Epithelial cell of prostate (primary cell): ENCODE data around the gene TBC1D22B.
"Not testable (repeated sequence)": the region's sequence is repeated elsewhere in the genome, so short reads cannot be mapped to it uniquely, and the experiment has no call there.

ENCODE experiments used
- DNase-seq: peaks from one replicate; pipeline ENCODE4 v3.0.0-alpha.2; 2011; ENCODE audit warnings: low read depth, low spot score
- H3K27ac ChIP-seq: fragments of 450-650 bp; 2 replicates; pipeline ENCODE4 v1.5.1; 2017; ENCODE audit warnings: mild to moderate bottlenecking

Gene TBC1D22B

GRCh38 chr6:37297637-37298036 is 40.1 kb downstream of the TBC1D22B start:
- not testable (repeated sequence) for DNase-seq, H3K27ac ChIP-seq

DNA sequence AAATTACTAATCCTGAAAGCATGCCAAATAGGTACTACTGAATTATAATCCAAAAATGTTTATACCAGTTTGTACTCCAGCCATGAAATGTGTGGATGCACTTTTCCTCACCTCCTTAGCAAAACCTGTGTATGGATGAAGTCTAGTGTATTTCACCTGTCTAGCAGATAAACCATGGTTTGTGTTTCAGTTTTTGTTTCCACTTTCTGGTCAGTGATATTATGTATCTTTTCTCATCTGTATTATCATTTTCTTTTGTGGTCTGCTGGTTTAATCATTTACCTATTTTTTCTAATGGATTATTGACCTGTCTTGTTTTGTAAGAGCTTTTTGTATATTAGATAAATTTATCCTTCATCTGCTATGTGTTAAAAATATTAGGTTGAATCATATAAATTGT is 41.4 kb downstream of the TBC1D22B start:
- no peak for DNase-seq
- H3K27ac ChIP-seq: no peak overlapping the region

DNA sequence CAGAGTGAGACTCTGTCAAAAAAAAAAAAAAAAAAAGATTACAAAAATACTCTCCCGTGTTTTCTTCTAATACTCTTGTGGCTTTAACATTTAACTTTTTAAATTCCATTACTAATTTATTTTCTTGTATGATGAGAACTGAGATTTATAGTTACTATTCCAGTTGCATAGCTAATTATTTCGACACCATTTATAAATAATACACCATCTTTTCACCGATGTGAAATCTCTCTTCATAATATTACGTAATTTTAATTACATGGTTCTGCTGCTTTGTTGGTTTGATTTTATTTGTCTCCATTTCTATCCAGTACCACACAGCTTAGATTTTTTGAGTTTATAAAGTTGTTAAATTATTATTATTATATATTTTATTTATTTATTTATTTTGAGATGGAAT is 42.4 kb downstream of the TBC1D22B start:
- no peak for DNase-seq
- no peak overlapping the region for H3K27ac ChIP-seq

DNA sequence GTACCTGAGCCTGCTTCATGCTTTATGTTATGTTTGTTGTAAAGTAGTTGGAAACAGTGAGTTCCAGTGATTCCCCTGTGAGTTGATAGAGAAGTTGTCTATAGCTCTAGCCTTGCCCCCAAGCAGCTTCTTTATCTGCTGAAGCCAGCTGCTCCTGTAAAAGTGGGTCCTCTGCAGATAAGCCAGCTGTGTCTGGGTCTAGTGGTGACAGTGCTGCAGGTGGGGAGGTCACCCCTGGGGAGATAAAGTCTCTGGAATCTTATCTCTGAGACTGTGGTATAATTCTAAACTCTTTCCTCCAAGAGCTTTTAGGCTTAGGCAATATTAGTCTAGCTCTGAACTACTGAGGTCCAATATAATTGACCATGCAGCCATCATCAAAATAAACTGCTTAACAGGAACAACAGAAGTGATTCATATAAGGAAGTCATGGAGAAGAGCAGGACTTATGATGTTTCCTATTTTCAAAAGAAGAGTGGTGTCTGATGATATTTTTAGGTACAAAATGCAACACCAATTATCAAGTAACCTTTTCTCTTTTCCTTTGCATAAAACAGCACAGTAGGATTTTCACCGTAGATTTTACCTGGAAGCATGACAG is 44.6 kb downstream of the TBC1D22B start:
- DNase-seq: no peak
- no peak overlapping the region for H3K27ac ChIP-seq

DNA sequence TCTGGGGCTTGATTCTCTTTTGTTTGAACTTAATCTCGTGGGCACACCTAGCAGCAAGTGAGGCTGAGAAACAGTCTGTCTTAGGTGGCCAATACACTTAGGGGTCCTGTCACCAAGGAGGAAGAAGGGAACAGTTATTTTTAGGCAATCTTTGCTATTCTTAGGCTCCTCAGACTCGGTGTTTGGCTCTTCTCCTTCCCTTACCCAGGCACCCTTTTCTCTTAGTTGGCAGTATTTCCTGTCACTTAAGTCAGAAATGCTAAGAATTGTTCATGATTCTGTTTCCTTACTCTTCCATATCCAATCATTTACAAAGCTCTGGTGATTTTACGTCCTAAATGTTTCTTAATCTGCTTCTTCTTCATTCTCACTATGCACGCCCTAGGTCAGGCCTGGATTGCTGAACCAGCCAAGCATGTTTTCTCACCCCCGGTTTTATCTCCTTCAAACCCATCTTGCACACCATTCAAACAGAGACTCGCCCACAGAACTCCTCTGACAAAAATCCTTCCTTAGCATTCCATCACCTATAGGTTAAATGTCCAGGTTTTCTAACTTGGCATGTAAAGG is 45.6 kb downstream of the TBC1D22B start:
- no peak overlapping the region for H3K27ac ChIP-seq
- no peak for DNase-seq

DNA sequence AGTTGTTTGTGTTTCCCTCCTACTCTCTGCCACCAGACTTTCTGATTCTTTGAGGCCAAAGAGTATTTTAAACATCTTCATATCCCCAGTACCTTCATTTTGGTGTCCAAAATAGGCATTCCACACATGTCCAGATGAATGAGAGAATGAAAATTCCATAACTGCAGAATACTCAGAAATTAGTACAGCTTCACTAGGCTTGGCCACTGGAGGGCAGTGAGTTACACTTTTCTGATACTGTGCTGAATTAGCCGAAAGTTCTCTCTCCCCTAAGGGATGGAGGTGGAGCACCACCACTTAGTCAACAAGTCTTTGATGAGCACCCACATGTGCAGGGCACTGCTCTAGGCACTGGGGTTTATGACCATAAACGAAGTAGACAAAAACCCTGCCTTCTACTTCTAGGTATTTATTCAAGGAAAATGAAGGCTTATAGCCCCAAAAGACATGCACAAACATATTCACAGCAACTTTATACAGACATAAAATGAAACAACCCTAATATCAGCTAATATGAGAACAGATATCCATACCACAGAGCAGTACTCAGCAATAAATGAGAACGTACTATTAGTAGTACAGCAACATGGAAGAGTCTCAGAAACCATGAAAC is 46.4 kb downstream of the TBC1D22B start:
- DNase-seq: no peak
- no peak overlapping the region for H3K27ac ChIP-seq

GRCh38 chr6:37304766-37305165 is 47.2 kb downstream of the TBC1D22B start:
- no peak overlapping the region for H3K27ac ChIP-seq
- DNase-seq: no peak

DNA sequence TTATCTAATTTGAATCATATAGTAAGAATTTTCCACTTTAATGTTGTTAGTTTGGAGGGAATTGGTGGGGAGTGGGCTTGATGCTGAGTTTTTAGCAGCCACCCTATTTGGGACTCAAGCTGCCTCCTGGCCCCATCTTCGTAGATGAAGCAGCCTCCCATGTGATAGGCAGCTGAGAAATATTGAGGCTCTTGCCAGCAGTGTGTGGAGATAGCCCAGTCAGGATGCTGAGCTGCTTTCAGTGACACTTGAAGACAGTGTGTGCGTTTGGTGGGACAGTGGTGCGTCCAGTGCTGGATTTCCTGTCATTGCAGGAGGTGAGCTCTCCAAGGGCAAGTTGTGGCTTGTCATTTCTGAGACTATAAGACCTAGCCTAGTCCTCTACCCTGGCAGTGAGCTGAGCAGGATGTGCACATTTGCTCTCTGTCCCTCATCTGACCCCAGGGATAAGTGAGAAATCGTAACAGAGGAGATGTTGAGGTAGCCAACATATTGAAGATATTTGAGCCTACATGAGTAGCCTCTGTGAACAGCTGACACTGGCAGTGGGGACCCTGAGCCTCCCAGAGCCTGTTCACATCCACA is 48.4 kb downstream of the TBC1D22B start:
- H3K27ac ChIP-seq: peak overlapping the region; percentile 4
- no peak for DNase-seq

- H3K27ac ChIP-seq: no peak overlapping the region
- no peak for DNase-seq
These were observed 49.2 kb downstream of the TBC1D22B start for GRCh38 chr6:37306624-37307222.

- DNase-seq, H3K27ac ChIP-seq: not testable (repeated sequence)
These were observed 49.9 kb downstream of the TBC1D22B start for GRCh38 chr6:37307484-37307883.

- no peak overlapping the region for H3K27ac ChIP-seq
- no peak for DNase-seq
These were observed 50.7 kb downstream of the TBC1D22B start for GRCh38 chr6:37308069-37308815.

DNA sequence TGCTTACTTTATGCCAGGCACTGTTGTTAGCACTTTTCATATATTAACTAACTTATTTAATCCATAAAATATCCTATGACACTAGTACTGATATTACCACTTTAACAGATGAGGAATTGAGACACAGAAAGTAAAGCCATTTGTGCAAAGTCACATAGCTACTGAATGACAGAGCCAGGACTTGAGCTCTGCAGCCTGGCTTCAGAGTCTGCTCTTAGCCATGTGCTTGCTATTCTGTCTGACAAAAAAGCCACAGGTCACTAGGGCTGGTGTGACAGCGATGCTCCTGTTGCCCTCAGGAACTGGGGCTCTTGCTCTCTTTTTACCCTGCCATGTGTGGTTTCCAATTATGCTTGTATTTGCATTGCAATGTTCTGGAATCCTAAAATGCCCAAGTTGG is 51.5 kb downstream of the TBC1D22B start:
- H3K27ac ChIP-seq: no peak overlapping the region
- DNase-seq: no peak

DNA sequence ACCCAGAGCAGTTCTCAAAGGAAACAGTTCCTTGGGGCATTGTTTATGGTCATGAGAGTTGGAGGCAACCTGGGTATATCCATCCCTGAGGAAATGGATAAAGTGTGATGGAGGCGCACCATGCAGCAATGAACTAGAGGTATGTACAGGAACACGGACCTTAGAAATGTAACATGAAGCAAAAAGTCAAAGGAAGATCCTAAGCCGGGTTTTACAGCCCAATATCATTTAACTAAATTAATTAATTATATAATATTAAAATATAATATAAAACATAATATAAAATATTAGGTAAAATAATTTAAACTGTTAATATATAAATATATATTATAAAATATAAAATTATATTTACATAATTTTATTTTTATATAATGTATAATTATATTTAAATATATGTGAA is 52.1 kb downstream of the TBC1D22B start:
- no peak overlapping the region for H3K27ac ChIP-seq
- DNase-seq: no peak

DNA sequence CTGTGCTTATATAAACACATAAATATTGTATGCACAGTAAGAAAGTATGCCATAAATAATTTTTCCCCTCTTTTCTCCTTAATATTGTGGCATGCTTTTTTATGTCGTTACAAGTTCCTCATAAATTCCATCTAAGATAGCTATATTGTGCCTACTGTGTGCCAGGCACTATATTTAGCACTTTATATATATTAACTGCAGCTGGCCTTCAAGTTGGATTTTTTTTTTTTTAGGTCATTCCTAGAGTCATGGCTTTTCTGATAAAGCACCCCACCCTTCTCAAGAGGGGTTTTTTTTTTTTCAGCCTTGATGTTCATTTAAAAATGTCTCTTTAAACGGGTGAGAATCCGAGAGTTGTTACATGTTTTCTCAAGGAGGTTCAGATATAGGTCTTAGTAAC is 53.4 kb downstream of the TBC1D22B start:
- no peak for DNase-seq
- no peak overlapping the region for H3K27ac ChIP-seq

- no peak overlapping the region for H3K27ac ChIP-seq
- no peak for DNase-seq
These were observed 54.3 kb downstream of the TBC1D22B start for GRCh38 chr6:37311741-37312473.

GRCh38 chr6:37313723-37314486 is 56.3 kb downstream of the TBC1D22B start:
- DNase-seq: no peak
- no peak overlapping the region for H3K27ac ChIP-seq

- no peak overlapping the region for H3K27ac ChIP-seq
- DNase-seq: no peak
These were observed 57.0 kb downstream of the TBC1D22B start for GRCh38 chr6:37314487-37315156.

DNA sequence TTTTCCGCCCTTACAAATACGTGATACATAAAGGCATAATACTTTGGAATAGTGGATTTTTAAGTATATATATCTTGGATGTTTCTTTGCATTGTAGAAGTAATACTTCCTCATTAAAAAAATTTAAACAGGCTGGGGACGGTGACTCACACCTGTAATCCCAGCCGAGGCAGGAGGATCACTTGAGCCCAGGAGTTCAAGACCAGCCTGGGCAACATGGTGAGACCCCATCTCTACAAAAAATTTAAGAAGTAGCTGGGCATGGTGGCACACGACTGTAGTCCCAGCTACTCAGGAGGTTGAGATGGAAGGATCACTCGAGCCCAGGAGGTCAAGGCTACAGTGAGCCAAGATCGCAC is 57.6 kb downstream of the TBC1D22B start:
- H3K27ac ChIP-seq: no peak overlapping the region
- DNase-seq: no peak

GRCh38 chr6:37316071-37316470 is 58.5 kb downstream of the TBC1D22B start:
- no peak for DNase-seq
- no peak overlapping the region for H3K27ac ChIP-seq
